Inferior parietal cortex (tissue), 1 donor: ENCODE data around the gene CCDC78.

Experiments
- DNase-seq: peaks from one replicate; pipeline ENCODE4 v3.0.0-alpha.2; 2016; ENCODE audit errors: extremely low spot score

Gene CCDC78

DNA sequence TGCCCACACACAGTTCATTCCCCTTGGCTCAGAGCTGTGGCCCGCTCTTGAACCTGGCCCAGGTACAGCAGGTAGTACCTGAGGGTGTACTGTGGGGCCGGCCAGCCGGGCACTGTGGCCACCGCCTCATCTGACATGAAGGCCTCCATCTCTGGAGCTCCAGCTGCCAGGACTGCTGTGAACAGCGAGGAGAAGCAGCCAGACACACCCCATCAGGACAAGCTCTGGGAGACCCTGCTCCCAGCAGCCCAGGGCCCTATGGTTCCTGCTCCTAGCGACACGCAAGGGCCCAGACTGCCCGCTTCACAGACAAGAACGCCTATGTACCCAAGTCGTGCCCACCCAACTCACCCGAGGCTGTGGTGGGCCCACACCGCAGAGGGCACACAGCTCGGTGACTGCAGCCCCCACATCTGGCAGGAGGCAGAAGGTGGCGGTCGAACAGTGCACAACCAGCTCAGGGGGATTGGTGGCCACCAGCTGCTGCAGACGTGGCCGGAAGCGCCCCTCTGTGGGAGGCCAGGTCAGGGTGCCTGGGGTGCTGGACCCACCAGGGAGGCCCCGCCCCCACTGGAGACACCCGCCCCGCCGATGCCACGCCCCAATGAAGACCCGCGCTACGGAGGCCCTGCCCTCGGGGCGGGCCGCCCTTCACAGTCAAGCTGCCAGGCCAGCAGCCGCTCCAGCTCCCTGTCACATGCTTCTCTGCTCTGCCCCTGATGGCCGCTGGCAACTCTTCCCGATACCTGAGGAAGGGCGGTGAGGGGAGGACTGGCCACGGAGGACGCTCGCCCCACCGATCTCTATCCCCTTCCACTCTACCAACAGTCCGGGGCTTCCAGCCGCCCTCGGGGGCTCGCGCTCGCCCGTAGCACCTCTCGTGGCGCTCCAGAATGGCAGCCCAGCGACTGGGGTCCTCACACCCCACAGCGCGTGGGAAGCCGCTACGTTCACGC, 47.1 kb downstream of the CCDC78 start:
- DNase-seq, result no peak

DNA sequence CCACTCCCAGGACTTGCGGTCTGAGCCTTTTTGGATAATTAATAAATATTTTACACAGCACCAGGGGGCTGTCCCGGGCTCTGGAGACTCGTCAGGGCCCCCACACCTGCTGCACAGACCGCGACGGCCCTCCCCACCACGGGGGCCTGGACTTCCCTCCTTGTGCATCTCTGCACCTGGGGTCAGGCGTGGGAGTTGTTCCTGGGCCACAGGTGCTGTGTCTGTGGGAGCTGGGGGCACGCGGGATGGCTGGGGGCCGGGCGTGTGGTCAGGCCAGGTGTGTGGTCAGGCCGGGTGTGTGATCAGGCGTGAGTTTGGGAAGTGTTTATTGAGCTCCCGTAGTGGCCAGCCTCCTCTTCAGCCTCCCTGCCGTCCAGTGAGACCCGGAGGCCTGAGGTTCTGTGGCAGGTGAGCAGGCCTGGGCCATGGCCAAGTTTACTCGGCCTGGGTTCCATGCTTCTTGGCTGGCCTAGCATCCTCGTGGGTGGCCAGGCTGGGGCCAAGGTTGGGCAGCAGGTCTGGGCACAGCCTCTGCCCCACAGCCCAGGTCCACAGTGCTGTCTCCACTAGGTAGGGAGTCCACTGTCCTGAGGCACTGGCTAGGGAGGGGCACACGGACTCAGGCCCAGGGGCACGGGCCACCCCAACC, 47.9 kb downstream of the CCDC78 start:
- DNase-seq, result no peak

DNA sequence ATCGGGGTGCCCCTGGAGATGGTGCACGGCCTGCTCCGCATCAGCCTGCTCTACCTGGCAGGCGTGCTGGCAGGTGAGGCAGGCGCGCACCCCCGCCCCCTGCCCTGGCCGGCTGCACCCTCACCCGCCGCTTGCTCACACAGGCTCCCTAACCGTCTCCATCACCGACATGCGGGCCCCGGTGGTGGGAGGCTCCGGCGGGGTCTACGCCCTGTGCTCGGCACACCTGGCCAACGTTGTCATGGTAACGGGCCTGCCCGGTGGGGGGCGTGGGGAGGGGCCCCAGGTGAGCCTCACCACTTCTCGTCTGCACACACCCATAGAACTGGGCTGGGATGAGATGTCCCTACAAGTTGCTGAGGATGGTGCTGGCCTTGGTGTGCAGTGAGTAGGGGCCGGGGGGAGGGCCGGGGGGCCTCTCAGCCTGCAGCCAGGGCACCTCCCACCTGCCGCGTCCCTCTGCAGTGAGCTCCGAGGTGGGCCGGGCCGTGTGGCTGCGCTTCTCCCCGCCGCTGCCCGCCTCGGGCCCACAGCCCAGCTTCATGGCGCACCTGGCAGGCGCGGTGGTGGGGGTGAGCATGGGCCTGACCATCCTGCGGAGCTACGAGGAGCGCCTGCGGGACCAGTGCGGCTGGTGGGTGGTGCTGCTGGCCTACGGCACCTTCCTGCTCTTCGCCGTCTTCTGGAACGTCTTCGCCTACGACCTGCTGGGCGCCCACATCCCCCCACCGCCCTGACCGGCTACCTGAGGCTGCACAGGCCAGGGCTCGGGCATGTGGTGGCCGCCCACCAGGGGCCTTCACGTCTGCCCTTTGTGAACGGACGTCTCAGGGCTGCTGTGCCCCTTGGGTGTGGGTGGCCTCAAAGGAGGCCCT, 48.7 kb downstream of the CCDC78 start:
- DNase-seq, result no peak

- no peak for DNase-seq
These were observed 49.3 kb downstream of the CCDC78 start for GRCh38 chr16:676913-677312.

GRCh38 chr16:676565-676902, 49.7 kb downstream of the CCDC78 start:
- no peak for DNase-seq

DNA sequence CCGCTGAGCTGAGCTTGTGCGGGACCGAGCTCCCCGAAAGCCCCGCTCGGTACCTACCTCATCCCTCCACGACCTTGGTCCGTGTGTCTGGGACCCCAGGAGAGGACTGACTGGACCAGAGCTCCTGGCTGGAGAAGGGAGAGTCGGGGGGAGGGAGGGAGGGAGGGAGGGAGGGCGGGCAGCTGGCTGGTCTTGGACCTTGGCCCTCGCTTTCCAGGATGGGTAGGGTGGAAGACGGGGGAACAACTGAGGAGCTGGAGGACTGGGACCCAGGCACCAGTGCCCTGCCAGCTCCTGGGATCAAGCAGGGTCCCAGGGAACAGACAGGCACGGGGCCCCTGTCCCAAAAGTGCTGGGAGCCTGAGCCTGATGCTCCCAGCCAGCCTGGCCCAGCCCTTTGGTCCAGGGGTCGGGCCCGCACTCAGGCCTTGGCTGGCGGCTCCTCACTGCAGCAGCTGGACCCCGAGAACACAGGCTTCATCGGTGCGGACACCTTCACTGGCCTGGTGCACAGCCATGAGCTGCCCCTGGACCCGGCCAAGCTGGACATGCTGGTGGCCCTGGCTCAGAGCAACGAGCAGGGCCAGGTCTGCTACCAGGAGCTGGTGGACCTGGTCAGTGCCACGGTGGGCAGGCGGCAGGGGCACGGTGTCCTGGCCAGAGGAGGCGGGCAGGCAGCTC, 50.2 kb downstream of the CCDC78 start:
- DNase-seq, result no peak

GRCh38 chr16:674968-675883, 51.0 kb downstream of the CCDC78 start, which contains the start of gene RHBDL1:
Gene RHBDL1, plus strand, starts transcription at chr16:675671. Its CDS starts 120 bp downstream, at chr16:675791.
- peak; percentile 20 for DNase-seq

GRCh38 chr16:674214-674881, 51.9 kb downstream of the CCDC78 start:
- DNase-seq, result no peak

DNA sequence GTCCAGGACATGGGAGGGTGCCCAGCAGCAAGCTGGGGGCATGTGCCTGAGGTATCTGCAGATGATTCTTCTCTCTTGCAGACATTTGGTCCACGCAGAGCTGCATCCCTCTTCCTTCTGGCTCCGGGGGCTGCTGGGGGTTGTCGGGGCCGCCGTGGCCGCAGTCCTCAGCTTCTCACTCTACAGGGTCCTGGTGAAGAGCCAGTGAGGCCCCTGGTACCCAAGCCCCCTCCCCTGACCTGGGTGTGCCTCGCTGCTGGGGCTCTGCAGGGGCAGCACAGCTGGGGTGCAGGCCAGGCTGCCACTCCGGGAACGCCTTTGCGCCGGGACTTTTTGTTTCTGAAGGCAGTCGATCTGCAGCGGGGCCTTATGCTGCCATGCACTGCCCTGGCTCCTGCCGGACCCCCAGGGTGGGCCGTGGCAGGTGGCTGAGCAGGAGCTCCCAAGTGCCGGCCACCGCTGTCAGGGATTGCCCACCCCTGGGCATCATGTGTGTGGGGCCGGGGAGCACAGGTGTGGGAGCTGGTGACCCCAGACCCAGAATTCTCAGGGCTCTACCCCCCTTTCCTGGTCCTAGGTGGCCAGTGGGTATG, 52.7 kb downstream of the CCDC78 start:
- no peak for DNase-seq

GRCh38 chr16:672851-673250, 53.4 kb downstream of the CCDC78 start:
- no peak for DNase-seq
